ENCODE results near the gene MYH16. TPM values are rescaled to one million over a fixed set of nuclear protein-coding genes. Genes with fewer than 3 reads are reported as not detected.
"Not testable (repeated sequence)": the region's sequence is repeated elsewhere in the genome, so short reads cannot be mapped to it uniquely, and the experiment has no call there.

The MYH16 gene
- total and polyA plus RNA-seq, 12 donors, result 0.03 to 0.28 TPM; not detected in 10

- Histone ChIP-seq H3K4me3 (peak overlapping the region; percentile 43 to 99 (median 82)), H3K36me3 (replicated peaks in 1 of 2) (no peaks in the 10 kb centered on the region), H3K27ac (peak overlapping the region in 2 of 5 donors; percentile 80 to 82), H3K4me1 (replicated peaks in 1 of 2) (peaks cover 24 to 43% of the 10 kb centered on the region in 2 donors), H3K27me3 (no peaks in the 10 kb centered on the region), H3K9me3 (replicated peaks in 1 of 3) (no peaks in the 10 kb centered on the region)
- 24 to 36% (median 28%) methylated on average over 9 to 14 of the region's 14 CpGs for WGBS, 4 donors
- peak in 2 of 7 donors; percentile 30 to 53 for DNase-seq
- intact Hi-C loops (cut with DNase I), result loop anchor here in 1 of 2 donors (10.0 kb wide), 1 partner anchor 180 kb away; the partner anchor contains the start of gene SMURF1
- TF ChIP-seq POLR2A (IDR thresholded peaks at IDR 0.05) (no peak), CTCF (IDR thresholded peaks at IDR 0.05) (no peak)
Measured at GRCh38 chr7:99325001-99325493, 52.4 kb downstream of the MYH16 start.

DNA sequence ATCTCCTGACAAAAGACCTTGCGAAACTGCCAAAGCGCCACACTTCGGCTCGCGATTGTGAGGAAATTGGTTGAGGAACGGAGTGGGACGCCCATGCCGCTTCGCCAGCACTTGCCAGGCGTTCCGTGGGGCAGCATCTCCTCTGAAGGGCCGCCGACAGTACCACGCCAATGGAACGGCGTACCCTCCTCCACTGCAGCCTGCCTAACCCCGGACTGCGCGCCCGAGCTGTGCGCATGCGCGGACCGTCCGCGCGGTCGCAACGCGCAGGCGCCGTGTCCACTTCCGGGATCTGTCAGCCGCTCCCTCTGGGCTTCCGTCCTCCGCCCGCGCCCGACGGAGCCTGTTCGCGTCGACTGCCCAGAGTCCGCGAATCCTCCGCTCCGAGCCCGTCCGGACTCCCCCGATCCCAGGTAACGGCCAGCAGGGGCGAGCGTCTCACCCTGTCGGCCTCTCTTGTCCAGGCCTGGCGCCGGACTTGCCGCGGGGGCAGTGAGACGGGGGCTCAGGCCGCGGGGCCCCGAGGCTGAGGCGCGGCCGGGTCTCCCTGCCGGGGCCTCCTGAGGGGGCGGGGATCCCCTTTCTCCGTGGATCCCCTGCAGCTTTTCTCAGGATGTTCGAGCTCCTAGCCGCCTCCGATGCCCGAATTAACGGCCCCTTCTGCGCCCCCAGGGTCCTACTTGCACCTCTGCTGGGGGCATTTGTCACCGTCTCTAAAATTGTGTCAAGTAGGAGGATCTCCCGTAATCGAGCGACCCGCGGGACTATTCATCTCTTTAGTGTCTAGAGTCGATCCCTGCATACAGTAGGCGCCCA lies 53.2 kb downstream of the MYH16 start, which contains the start of gene ARPC1A:
TSS of gene ARPC1A (plus strand) at position 307 of the 816 bp plus-strand sequence. CDS start 7,456 bp downstream, outside the sequence.
- Histone ChIP-seq H3K9me3 (replicated peaks in 1 of 3) (no peaks in the 10 kb centered on the region), H3K4me1 (replicated peaks in 1 of 2) (peaks cover 29 to 51% of the 10 kb centered on the region in 2 donors), H3K27ac (peak within 1 kb of the TSS in 4 of 5 donors; percentile 75 to 84 (median 81)), H3K27me3 (no peaks in the 10 kb centered on the region), H3K36me3 (replicated peaks in 1 of 2) (no peaks in the 10 kb centered on the region), H3K4me3 (peak within 1 kb of the TSS; percentile 43 to 99 (median 82))
- peak; percentile 90 to 95 (median 90) for DNase-seq
- intact Hi-C loops (cut with DNase I), result loop anchor here in 1 of 2 donors (10.0 kb wide), 1 partner anchor 181 kb away; the partner anchor contains the start of gene SMURF1
- TF ChIP-seq POLR2A (IDR thresholded peaks at IDR 0.05) (peak; percentile 32 to 73), CTCF (IDR thresholded peaks at IDR 0.05) (peak in 5 of 6 experiments; percentile 16 to 53 (median 38))
- WGBS, 4 donors, result 0% methylated on average over 7 to 82 of the region's 82 CpGs

- H3K36me3 ChIP-seq (replicated peaks in 1 of 2), result no peaks in the 10 kb centered on the region
- no peak for DNase-seq
- H3K27ac ChIP-seq, result peak overlapping the region in 3 of 5 donors; percentile 80 to 84 (median 82)
- no peaks in the 10 kb centered on the region for H3K9me3 ChIP-seq (replicated peaks in 1 of 3)
- 1 to 2% (median 1%) methylated on average over 10 of the region's 10 CpGs for WGBS, 4 donors
- intact Hi-C loops (cut with DNase I), result loop anchor here in 1 of 2 donors (10.0 kb wide), 1 partner anchor 182 kb away; the partner anchor contains the start of gene SMURF1
- TF ChIP-seq CTCF (IDR thresholded peaks at IDR 0.05) (no peak), POLR2A (IDR thresholded peaks at IDR 0.05) (no peak)
- H3K4me1 ChIP-seq (replicated peaks in 1 of 2), result peaks cover 29 to 54% of the 10 kb centered on the region in 2 donors
- H3K27me3 ChIP-seq, result no peaks in the 10 kb centered on the region
- H3K4me3 ChIP-seq, result peak overlapping the region in 3 of 4 donors; percentile 74 to 99 (median 91)
Measured at GRCh38 chr7:99326408-99326782, 53.8 kb downstream of the MYH16 start.

- peak in 1 of 2 donors; percentile 8 for TF ChIP-seq POLR2A (IDR thresholded peaks at IDR 0.05)
- peaks cover 22 to 46% of the 10 kb centered on the region in 2 donors for H3K4me1 ChIP-seq (replicated peaks in 1 of 2)
- 70 to 80% (median 74%) methylated on average over 8 of the region's 8 CpGs for WGBS, 4 donors
- H3K4me3 ChIP-seq; intact Hi-C loops (cut with DNase I); H3K27me3 ChIP-seq; H3K9me3 ChIP-seq (replicated peaks in 1 of 3): not testable (repeated sequence)
- peak in 3 of 7 donors; percentile 26 to 47 (median 47) for DNase-seq
- peaks cover 0 to 25% of the 10 kb centered on the region in 2 donors for H3K36me3 ChIP-seq (replicated peaks in 1 of 2)
- peak overlapping the region in 3 of 5 donors; percentile 14 to 63 (median 45) for H3K27ac ChIP-seq
Measured at GRCh38 chr7:99330314-99330961, 57.8 kb downstream of the MYH16 start.

Measured in adrenal gland (tissue), 12 donors.